Vagina (tissue), 2 donors: Measurements from ENCODE around the gene SMAGP. TPM values are rescaled to one million over a fixed set of nuclear protein-coding genes. Genes with fewer than 3 reads are reported as not detected.
A peak's percentile ranks its signal among the peaks of the same experiment; 100 is the strongest.

ENCODE experiments used
- DNase-seq, 2 donors: peaks; one replicate each; pipeline ENCODE4 v3.0.0-alpha.2; 2017; ENCODE audit errors: extremely low spot score in 2 of 2
- H3K27ac ChIP-seq: fragments of 200-600 bp; sonication (generic); one replicate; pipeline ENCODE4 v1.5.1; 2019
- H3K27me3 ChIP-seq: fragments of 200-600 bp; sonication (generic); one replicate; pipeline ENCODE4 v1.5.1; 2019
- H3K36me3 ChIP-seq, 2 donors: fragments of 200-600 bp; sonication (generic); one replicate each; pipeline ENCODE4 v1.5.1; 2017 to 2019
- H3K4me1 ChIP-seq: fragments of 200-600 bp; sonication (generic); one replicate; pipeline ENCODE4 v1.5.1; 2019
- H3K4me3 ChIP-seq, 2 donors: fragments of 200-600 bp; sonication (generic); 1 replicate in 1 of 2; 2 replicates in 1 of 2; pipeline ENCODE4 v1.5.1; 2016 to 2019
- H3K9me3 ChIP-seq: fragments of 200-600 bp; sonication (generic); one replicate; pipeline ENCODE4 v1.5.1; 2019
- CTCF ChIP-seq, 3 experiments: fragments of 450-650 bp in 2 of 3; fragments of 200-600 bp in 1 of 3; sonication (generic) in 1 of 3; IDR thresholded peaks; one replicate each; pipeline ENCODE4 v1.5.1; 2017 to 2019; ENCODE audit warnings: antibody characterized with exemption in 3 of 3, mild to moderate bottlenecking in 2 of 3, moderate library complexity in 2 of 3
- POLR2A ChIP-seq, 2 donors: fragments of 450-650 bp; IDR thresholded peaks; one replicate each; pipeline ENCODE4 v1.6.1; 2017; ENCODE audit warnings: antibody characterized with exemption in 2 of 2, mild to moderate bottlenecking in 2 of 2, moderate library complexity in 2 of 2
- POLR2AphosphoS5 ChIP-seq, 2 donors: sonication (generic); formaldehyde crosslinking; IDR thresholded peaks; one replicate each; pipeline ENCODE4 v1.9.0; 2017; ENCODE audit warnings: antibody characterized with exemption in 2 of 2, mild to moderate bottlenecking in 2 of 2, low read depth in 1 of 2; ENCODE audit not compliant: insufficient read depth in 1 of 2
- intact Hi-C: fragments of 100-400 bp; cut with DNase I; formaldehyde crosslinking; loops from one replicate; pipeline ENCODE4 v1.15.1; 2023
- total RNA-seq: library from RNA; depleted of rRNA; stranded (reverse); fragments of >200 nt; gene quantifications from one replicate; pipeline ENCODE4 v1.2.3, GENCODE V29; 2016

The SMAGP gene
- total RNA-seq, 1 donor from 2014 or later: 30.0 TPM

DNA sequence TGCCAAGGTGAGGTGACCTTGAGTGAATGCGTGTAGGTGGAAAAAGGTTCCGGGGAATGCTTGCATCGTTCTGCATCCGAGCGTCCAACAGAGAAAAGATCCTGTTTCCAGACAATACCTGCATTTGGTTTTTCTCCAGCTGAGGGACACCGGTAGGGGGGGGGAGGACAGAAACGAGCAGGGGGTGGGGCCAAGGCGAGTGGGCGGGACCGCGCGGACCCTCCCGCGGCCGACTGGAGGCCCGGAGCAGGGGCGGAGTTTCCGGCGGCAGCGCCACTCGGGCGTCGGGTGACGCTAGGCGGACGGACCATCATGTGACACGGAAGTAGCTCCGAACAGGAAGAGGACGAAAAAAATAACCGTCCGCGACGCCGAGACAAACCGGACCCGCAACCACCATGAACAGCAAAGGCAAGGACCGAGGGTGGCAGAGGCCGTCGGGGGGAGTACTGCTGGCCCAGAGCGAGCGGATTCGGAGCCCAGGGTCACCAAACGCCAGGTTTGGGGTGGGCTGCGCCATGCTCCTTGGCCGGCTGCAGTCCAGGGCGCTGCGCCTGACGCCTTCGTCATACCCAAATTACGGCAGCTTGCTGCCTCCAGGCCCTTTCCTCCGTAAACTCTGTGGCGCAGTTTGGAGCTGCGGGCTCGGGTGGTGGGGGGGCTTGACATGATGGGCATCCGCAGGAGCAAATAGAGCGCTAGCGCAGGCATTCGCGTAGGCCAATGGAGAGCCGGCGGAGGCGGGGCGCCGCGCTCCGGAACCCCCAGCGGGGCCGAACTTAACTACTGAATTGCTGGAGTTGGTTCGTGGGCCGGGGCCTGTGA lies 31.5 kb downstream of the SMAGP start, which contains the start of gene DAZAP2:
TSS of gene DAZAP2 (plus strand) at position 317 of the 825 bp plus-strand sequence. CDS start at position 399, 82 bp downstream.
- Histone ChIP-seq H3K27ac (peak within 1 kb of the TSS; percentile 99), H3K27me3 (no peaks in the 10 kb centered on the region), H3K36me3 (peaks cover 0 to 34% of the 10 kb centered on the region in 2 donors), H3K4me3 (peak within 1 kb of the TSS; percentile 90 to 98), H3K4me1 (peaks cover 27% of the 10 kb centered on the region), H3K9me3 (no peaks in the 10 kb centered on the region)
- intact Hi-C loops: no loop called here
- TF ChIP-seq POLR2A (IDR thresholded peaks at IDR 0.05) (peak; percentile 34 to 91), CTCF (IDR thresholded peaks at IDR 0.05) (no peak), POLR2AphosphoS5 (IDR thresholded peaks at IDR 0.05; ENCODE audit: insufficient read depth in 1 of 2, low read depth in 1 of 2) (peak; percentile 73 to 100)
- peak in 1 of 2 donors; percentile 97 for DNase-seq

DNA sequence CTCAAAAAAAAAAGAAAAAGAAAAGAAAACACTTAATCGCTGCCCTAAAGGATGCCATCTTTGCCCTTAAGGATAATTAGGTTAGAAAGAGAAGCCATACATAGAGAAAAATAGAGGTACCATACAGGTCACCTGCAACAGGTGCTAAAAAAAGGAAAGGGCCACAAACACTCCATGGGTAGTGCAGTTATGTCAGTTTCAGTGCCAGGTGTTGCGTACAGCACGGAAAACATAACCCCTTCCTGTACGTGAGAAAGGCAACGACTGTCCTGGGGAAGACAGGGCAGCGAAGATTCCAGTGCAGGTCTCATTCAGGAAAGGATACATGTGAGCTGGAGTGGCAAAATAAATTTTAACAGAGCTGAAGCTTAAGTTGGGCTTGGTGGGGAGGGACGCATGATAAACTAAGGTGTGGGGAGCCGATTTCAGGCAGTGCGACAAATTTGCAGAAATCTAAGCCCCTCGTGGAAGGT lies 32.1 kb downstream of the SMAGP start:
- no peak for DNase-seq
- Histone ChIP-seq H3K36me3 (peaks cover 0 to 28% of the 10 kb centered on the region in 2 donors), H3K9me3 (no peaks in the 10 kb centered on the region), H3K27me3 (no peaks in the 10 kb centered on the region), H3K4me1 (peaks cover 27% of the 10 kb centered on the region), H3K4me3 (peak overlapping the region; percentile 90 to 98), H3K27ac (peak overlapping the region; percentile 99)
- no peak for TF ChIP-seq POLR2AphosphoS5 (IDR thresholded peaks at IDR 0.05; ENCODE audit: insufficient read depth in 1 of 2, low read depth in 1 of 2)
- no peak for TF ChIP-seq CTCF (IDR thresholded peaks at IDR 0.05)
- TF ChIP-seq POLR2A (IDR thresholded peaks at IDR 0.05): no peak
- intact Hi-C loops: no loop called here

DNA sequence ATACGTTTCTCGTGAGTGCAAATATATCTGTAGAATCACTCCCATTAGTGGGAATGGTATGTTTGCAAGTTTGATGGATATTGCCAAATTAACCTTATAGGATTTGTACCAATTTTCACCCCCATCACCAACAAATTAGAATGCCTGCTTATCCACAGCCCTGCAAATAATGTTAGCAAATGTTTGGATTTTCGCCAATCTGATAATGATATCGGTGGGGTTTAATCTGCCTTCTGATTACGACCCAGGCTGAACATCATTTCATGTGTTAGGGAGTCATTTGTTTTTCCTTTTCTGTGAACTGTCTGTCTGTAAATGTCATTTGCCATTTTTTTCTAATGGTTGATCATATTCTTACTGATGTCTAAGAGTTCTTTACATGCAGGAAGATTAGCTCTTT lies 35.7 kb downstream of the SMAGP start:
- Histone ChIP-seq H3K4me3 (no peak overlapping the region), H3K9me3 (no peaks in the 10 kb centered on the region), H3K27ac (no peak overlapping the region), H3K4me1 (peaks cover 4% of the 10 kb centered on the region), H3K27me3 (no peaks in the 10 kb centered on the region), H3K36me3 (no peaks in the 10 kb centered on the region)
- no peak for TF ChIP-seq POLR2A (IDR thresholded peaks at IDR 0.05)
- TF ChIP-seq POLR2AphosphoS5 (IDR thresholded peaks at IDR 0.05; ENCODE audit: insufficient read depth in 1 of 2, low read depth in 1 of 2): no peak
- no peak for TF ChIP-seq CTCF (IDR thresholded peaks at IDR 0.05)
- no peak for DNase-seq
- intact Hi-C loops: no loop called here

DNA sequence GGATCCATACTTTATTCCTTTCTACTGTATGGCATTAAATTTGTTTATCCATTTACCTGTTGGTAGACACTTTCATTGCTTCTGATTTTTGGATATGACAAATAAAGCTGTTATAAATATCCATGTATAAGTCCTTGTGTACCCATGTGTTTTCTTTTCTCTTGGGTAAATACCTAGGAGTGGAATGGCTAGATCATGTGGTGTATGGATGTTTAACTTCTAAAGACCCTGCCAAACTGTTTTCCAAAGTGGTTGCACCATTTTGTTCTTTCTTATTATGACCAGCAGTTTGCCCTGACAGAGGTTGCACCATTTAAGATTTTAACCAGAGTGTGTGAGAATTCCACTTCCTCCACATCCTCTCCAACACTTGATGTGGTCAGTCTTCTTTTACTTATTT lies 37.6 kb downstream of the SMAGP start:
- Histone ChIP-seq H3K4me3 (no peak overlapping the region), H3K36me3 (no peaks in the 10 kb centered on the region), H3K27ac (no peak overlapping the region), H3K27me3 (no peaks in the 10 kb centered on the region), H3K4me1 (no peaks in the 10 kb centered on the region), H3K9me3 (no peaks in the 10 kb centered on the region)
- no peak for TF ChIP-seq POLR2AphosphoS5 (IDR thresholded peaks at IDR 0.05; ENCODE audit: insufficient read depth in 1 of 2, low read depth in 1 of 2)
- TF ChIP-seq POLR2A (IDR thresholded peaks at IDR 0.05): no peak
- TF ChIP-seq CTCF (IDR thresholded peaks at IDR 0.05): no peak
- intact Hi-C loops: no loop called here
- DNase-seq: no peak
